ENCODE results near the gene THEM4. TPM values are rescaled to one million over a fixed set of nuclear protein-coding genes. Genes with fewer than 3 reads are reported as not detected.

Gene THEM4
- total RNA-seq, 1 experiment from 2014 or later = 1.2 TPM

DNA sequence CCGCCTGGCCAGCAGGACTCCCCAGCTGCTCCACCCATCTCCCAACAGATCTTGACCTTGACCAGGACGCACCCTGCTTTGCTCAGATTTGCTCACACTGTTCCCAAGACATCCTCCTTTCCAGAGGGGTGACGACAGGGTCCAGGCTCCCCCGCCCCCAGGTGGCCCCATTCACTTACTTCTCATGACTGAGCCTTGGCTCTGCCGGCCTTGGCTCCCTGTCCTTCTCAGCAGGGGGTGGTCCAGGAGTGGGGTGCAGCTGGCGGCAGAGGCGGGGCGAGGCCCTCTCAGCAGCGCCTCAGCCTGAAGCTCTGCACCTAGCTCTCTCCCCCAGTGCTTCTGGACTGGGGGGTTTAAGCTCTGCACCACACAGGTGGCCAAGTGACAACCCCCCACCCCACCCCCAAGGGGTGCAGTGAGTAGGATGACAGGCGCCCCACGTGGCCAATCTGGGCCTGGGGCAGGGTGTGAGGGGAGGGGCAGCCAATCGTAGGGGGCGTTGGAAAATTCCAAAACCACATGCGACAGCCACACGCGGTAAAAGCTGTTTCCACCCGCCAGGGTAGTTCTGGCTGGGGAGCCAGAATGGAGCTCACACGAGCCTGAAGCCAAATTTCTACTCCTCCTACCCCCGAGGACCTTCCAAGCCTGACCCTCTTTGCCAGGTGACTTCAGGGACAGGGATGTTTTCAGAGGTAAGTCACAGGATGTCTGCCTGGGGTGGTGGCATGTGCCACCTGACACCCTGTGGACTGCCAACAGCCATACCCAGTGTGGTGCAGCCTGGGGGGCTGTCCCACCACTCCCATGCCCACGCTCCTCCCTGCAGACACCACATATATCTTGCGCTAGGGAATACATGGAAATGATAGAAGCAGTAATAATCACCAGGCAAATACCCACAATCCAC is 83.3 kb downstream of the THEM4 start:
- POLR2A ChIA-PET (ENCODE audit: low non-redundant PET) = no interaction called here

DNA sequence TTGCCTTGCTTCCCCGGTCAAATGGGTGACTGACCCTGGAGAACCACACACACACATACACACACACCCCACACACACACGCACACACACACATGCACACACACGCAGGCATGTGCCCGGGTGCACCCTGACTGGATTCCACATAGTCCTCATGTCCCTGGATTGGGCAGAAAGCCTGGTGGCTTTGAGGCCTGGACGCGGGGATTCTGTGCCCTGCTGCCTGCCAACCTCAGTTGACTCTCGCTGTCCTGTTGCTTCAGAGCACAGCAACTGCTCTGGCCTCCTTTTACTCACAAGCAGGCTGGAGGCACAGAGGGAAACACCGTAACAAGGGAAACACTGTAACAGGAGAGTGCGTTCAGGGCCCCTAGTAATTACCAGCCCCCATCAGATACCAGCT is 84.1 kb downstream of the THEM4 start:
- Histone ChIP-seq H3K4me1 (ENCODE audit: insufficient read depth, low read length, poor library complexity, severe bottlenecking) (no peaks in the 10 kb centered on the region), H3K27me3 (replicated peaks; ENCODE audit: insufficient read depth, low read depth, low read length, poor library complexity) (no peaks in the 10 kb centered on the region), H3K9me3 (ENCODE audit: low read depth, low read length, poor library complexity, severe bottlenecking) (no peaks in the 10 kb centered on the region), H3K4me3 (ENCODE audit: low read depth, low read length, poor library complexity, severe bottlenecking) (no peak overlapping the region), H3K27ac (ENCODE audit: low read depth, low read length, poor library complexity, severe bottlenecking) (no peak overlapping the region), H3K36me3 (ENCODE audit: insufficient read depth, low read length, poor library complexity, severe bottlenecking) (no peaks in the 10 kb centered on the region)
- TF ChIP-seq EZH2 (IDR thresholded peaks at IDR 0.05; ENCODE audit: borderline replicate concordance, low read depth, low read length, poor library complexity, severe bottlenecking) = no peak
- TF ChIP-seq, protein P1, sequence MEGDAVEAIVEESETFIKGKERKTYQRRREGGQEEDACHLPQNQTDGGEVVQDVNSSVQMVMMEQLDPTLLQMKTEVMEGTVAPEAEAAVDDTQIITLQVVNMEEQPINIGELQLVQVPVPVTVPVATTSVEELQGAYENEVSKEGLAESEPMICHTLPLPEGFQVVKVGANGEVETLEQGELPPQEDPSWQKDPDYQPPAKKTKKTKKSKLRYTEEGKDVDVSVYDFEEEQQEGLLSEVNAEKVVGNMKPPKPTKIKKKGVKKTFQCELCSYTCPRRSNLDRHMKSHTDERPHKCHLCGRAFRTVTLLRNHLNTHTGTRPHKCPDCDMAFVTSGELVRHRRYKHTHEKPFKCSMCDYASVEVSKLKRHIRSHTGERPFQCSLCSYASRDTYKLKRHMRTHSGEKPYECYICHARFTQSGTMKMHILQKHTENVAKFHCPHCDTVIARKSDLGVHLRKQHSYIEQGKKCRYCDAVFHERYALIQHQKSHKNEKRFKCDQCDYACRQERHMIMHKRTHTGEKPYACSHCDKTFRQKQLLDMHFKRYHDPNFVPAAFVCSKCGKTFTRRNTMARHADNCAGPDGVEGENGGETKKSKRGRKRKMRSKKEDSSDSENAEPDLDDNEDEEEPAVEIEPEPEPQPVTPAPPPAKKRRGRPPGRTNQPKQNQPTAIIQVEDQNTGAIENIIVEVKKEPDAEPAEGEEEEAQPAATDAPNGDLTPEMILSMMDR (conservative IDR thresholded peaks at IDR 0.05; ENCODE audit: low read depth, low read length) = no peak
- DNase-seq (ENCODE audit: low spot score) = no peak
- CTCF ChIA-PET = no interaction called here
- intact Hi-C loops (cut with micrococcal nuclease; ENCODE audit: unreplicated experiment) = no loop called here
- POLR2A ChIA-PET (ENCODE audit: low non-redundant PET) = no interaction called here
- no TSS peak for BruUV-seq (replicated peaks)

More for the DNA sequence above, 83.3 kb downstream of the THEM4 start:
- Histone ChIP-seq H3K4me3 (ENCODE audit: low read depth, low read length, poor library complexity, severe bottlenecking) (no peak overlapping the region), H3K27me3 (replicated peaks; ENCODE audit: insufficient read depth, low read depth, low read length, poor library complexity) (no peaks in the 10 kb centered on the region), H3K9me3 (ENCODE audit: low read depth, low read length, poor library complexity, severe bottlenecking) (no peaks in the 10 kb centered on the region), H3K27ac (ENCODE audit: low read depth, low read length, poor library complexity, severe bottlenecking) (no peak overlapping the region), H3K36me3 (ENCODE audit: insufficient read depth, low read length, poor library complexity, severe bottlenecking) (no peaks in the 10 kb centered on the region), H3K4me1 (ENCODE audit: insufficient read depth, low read length, poor library complexity, severe bottlenecking) (no peaks in the 10 kb centered on the region)
- CTCF ChIA-PET = interaction anchor here (0.6 kb wide), 1 partner anchor 10 kb away, joined by 4 read pairs; no protein-coding TSS in a partner anchor
- TF ChIP-seq, protein P1 (conservative IDR thresholded peaks at IDR 0.05; ENCODE audit: low read depth, low read length) = no peak
- no peak for TF ChIP-seq EZH2 (IDR thresholded peaks at IDR 0.05; ENCODE audit: borderline replicate concordance, low read depth, low read length, poor library complexity, severe bottlenecking)
- intact Hi-C loops (cut with micrococcal nuclease; ENCODE audit: unreplicated experiment) = no loop called here
- DNase-seq (ENCODE audit: low spot score) = no peak
- BruUV-seq (replicated peaks) = no TSS peak

Other genes with a start within 250 kb of the THEM4 start
- gene CELF3, start 192.7 kb downstream of the THEM4 start, total RNA-seq (2021) = 0.15 TPM in 1 of 2 replicates, not detected in the other
- gene RIIAD1, start 188.0 kb downstream of the THEM4 start, total RNA-seq (2021) = not detected in 2 replicates
- gene MRPL9, start 146.0 kb downstream of the THEM4 start, total RNA-seq (2021) = 132 and 143 TPM in 2 replicates
- gene TDRKH, start 119.0 kb downstream of the THEM4 start, total RNA-seq (2021) = 2.1 and 3.2 TPM in 2 replicates
- not detected in 2 replicates for gene LINGO4, start 104.1 kb downstream of the THEM4 start, total RNA-seq (2021)
- not detected in 2 replicates for gene RORC, start 77.7 kb downstream of the THEM4 start, total RNA-seq (2021)
- not detected in 2 replicates for gene C2CD4D, start 69.7 kb downstream of the THEM4 start, total RNA-seq (2021)
- not detected in 2 replicates for gene THEM5, start 55.8 kb downstream of the THEM4 start, total RNA-seq (2021)
- gene S100A10, start 84.3 kb upstream of the THEM4 start, total RNA-seq (2021) = 34.0 and 42.4 TPM in 2 replicates
- 140 and 151 TPM in 2 replicates for gene S100A11, start 127.5 kb upstream of the THEM4 start, total RNA-seq (2021)
- gene TCHHL1, start 179.6 kb upstream of the THEM4 start, total RNA-seq (2021) = not detected in 2 replicates
- 0.24 and 0.28 TPM in 2 replicates for gene TCHH, start 205.9 kb upstream of the THEM4 start, total RNA-seq (2021)
- not detected in 2 replicates for gene RPTN, start 249.7 kb upstream of the THEM4 start, total RNA-seq (2021)

Measured in A673 (cell line).